Heart right ventricle (tissue), 16 donors: Measurements from ENCODE around the gene GLB1L3. TPM values are rescaled to one million over a fixed set of nuclear protein-coding genes. Genes with fewer than 3 reads are reported as not detected.

Source experiments
- ATAC-seq, 8 donors: fragments of 200-7000 bp; cut with Tn5 transposase; one replicate each; pipeline ENCODE4 v1.9.1; 2020; ENCODE audit warnings: mild to moderate bottlenecking in 8 of 8, moderate library complexity in 8 of 8, moderate number of reproducible peaks in 1 of 8
- DNase-seq, 2 donors: peaks; one replicate each; pipeline ENCODE4 v3.0.0-alpha.2; 2020
- H3K27ac ChIP-seq, 10 donors: fragments of 200-600 bp; sonication (generic) in 2 of 10; one replicate each; pipeline versions ENCODE4 v1.5.0 to v1.8.0; 2020 to 2022; ENCODE audit warnings: mild to moderate bottlenecking in 3 of 10
- H3K27me3 ChIP-seq, 7 donors: fragments of 200-600 bp; one replicate each; pipeline ENCODE4 v1.8.0; 2021 to 2022; ENCODE audit warnings: mild to moderate bottlenecking in 2 of 7
- H3K36me3 ChIP-seq, 9 donors: fragments of 200-600 bp; sonication (generic) in 1 of 9; one replicate each; pipeline versions ENCODE4 v1.5.0 to v1.8.0; 2020 to 2022; ENCODE audit warnings: mild to moderate bottlenecking in 2 of 9
- H3K4me1 ChIP-seq, 9 donors: fragments of 200-600 bp; sonication (generic) in 1 of 9; one replicate each; pipeline versions ENCODE4 v1.5.0 to v1.8.0; 2020 to 2022; ENCODE audit warnings: mild to moderate bottlenecking in 4 of 9
- H3K4me3 ChIP-seq, 10 donors: fragments of 200-600 bp; sonication (generic) in 2 of 10; one replicate each; pipeline versions ENCODE4 v1.5.0 to v1.8.0; 2020 to 2022; ENCODE audit warnings: mild to moderate bottlenecking in 7 of 10, moderate library complexity in 2 of 10
- H3K9me3 ChIP-seq, 11 donors: fragments of 200-600 bp in 10 of 11; sonication (generic) in 2 of 11; one replicate each; pipeline versions ENCODE4 v1.5.0 to v1.8.0; 2013 to 2022; ENCODE audit warnings: mild to moderate bottlenecking in 2 of 11, control low read depth in 1 of 11, moderate library complexity in 1 of 11
- WGBS, 2 donors: extraction: QIAGEN DNeasy Blood & Tissue Kit; methylation state at CpG; one replicate each; pipeline ENCODE4 v1.1.7; 2013; ENCODE audit warnings: inconsistent platforms in 1 of 2; 5-methylcytosine and 5-hydroxymethylcytosine counted together
- intact Hi-C, 10 donors: fragments of 100-400 bp; cut with DNase I; formaldehyde crosslinking; loops; one replicate each; pipeline versions ENCODE4 v1.11.1 to v1.14.2; 2022
- polyA plus RNA-seq, 2 donors: library from polyadenylated mRNA; stranded (reverse); fragments of 200-250 nt; gene quantifications; one replicate each; pipeline ENCODE4 v1.2.3, GENCODE V29; 2013
- total RNA-seq, 10 donors: library from RNA; stranded (reverse); fragmentation: NEBNext Ultra II Directional in 3 of 10; extraction: Animal tissue kit (Norgen Biotek cat#: 25700) in 3 of 10; gene quantifications; one replicate each; pipeline versions ENCODE4 v1.2.1 to v1.2.4, GENCODE V29; 2021 to 2023
- TF ChIP-seq, protein P1 (sequence below), 9 donors: fragments of 200-600 bp; sonication (generic) in 2 of 9; IDR thresholded peaks; one replicate each; pipeline versions ENCODE4 v1.5.0 to v1.8.0; 2021 to 2022; ENCODE audit warnings: antibody characterized with exemption in 9 of 9, mild to moderate bottlenecking in 5 of 9, moderate library complexity in 1 of 9
- donor health status: Arrhythmogenic right ventricular cardiomyopathy.
- donor health status: ischemic (EF 13 %, LVEDD 7.1; RV severe dilation, severe dysfunction).
- donor health status: healthy with polysubstance abuse.
- donor health status: DM: no; HTN: yes; CAD: no.
- donor health status: DM: no; HTN: no; CAD: no.
- donor health status: ischemic (EF 25% LVEDD 6.9; RV normal size, moderate dysfunction).
- donor health status: ischemic (EF 25% LVEDD 5.7; RV mildly dilated, moderate dysfunction).
- donor health status: healthy.
- donor health status: DM: yes; HTN: yes; CAD: no.
- donor health status: Ischemic cardiomyopathy.
- donor health status: ischemic (EF 35%, LVEDD 5.7; RV mildly dilated, moderate dysfunction).
- donor health status: nonischemic (EF 11% LVEDD 7.7; RV severe dilation, severe dysfunction).
- donor health status: DM: yes; HTN: yes; CAD: no.
- donor health status: PGD.
- donor health status: ischemic (EF 29% LVEDD 5.4; RV normal size, mild dysfunction).
- donor health status: nonischemic (EF 23%, LVEDD 6.1; RV moderate dilation, normal function).

The GLB1L3 gene
- total and polyA plus RNA-seq, 12 donors: not detected

DNA sequence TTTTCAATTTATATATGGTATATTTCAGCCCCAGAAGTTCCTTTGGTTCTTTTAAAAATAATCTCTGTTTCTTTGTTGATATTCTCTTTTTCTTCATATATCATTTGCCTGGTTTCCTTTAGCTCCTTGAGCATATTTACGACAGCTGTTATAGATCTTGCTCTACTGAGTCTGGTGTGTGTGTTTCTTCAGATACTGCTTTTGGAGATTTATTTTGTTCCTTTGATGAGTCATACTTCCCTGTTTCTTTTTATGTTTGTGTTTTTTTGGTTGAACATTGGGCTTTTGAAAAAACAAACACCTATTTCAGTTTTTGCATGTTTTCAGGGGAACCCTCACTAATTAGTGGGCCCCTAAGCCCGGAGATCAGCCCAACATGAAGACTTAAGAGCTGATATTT is 79.0 kb downstream of the GLB1L3 start:
- H3K27ac ChIP-seq: no peak overlapping the region
- peaks cover 0 to 11% (median 0%) of the 10 kb centered on the region in 11 donors for H3K9me3 ChIP-seq
- 46 to 60% methylated on average over 2 of the region's 2 CpGs for WGBS, 2 donors
- H3K27me3 ChIP-seq: peaks cover 0 to 44% (median 12%) of the 10 kb centered on the region in 7 donors
- no peak for ATAC-seq
- no peak overlapping the region for H3K4me3 ChIP-seq
- no peaks in the 10 kb centered on the region for H3K36me3 ChIP-seq
- intact Hi-C loops: no loop called here
- TF ChIP-seq, protein P1, sequence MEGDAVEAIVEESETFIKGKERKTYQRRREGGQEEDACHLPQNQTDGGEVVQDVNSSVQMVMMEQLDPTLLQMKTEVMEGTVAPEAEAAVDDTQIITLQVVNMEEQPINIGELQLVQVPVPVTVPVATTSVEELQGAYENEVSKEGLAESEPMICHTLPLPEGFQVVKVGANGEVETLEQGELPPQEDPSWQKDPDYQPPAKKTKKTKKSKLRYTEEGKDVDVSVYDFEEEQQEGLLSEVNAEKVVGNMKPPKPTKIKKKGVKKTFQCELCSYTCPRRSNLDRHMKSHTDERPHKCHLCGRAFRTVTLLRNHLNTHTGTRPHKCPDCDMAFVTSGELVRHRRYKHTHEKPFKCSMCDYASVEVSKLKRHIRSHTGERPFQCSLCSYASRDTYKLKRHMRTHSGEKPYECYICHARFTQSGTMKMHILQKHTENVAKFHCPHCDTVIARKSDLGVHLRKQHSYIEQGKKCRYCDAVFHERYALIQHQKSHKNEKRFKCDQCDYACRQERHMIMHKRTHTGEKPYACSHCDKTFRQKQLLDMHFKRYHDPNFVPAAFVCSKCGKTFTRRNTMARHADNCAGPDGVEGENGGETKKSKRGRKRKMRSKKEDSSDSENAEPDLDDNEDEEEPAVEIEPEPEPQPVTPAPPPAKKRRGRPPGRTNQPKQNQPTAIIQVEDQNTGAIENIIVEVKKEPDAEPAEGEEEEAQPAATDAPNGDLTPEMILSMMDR (IDR thresholded peaks at IDR 0.05): no peak
- H3K4me1 ChIP-seq: peaks cover 0 to under 1% (median 0%) of the 10 kb centered on the region in 9 donors
- DNase-seq: no peak

GRCh38 chr11:134355656-134356055 is 79.5 kb downstream of the GLB1L3 start:
- Histone ChIP-seq H3K9me3 (peaks cover 0 to 11% (median 0%) of the 10 kb centered on the region in 11 donors), H3K4me1 (peaks cover 0 to 4% (median 0%) of the 10 kb centered on the region in 9 donors), H3K27me3 (peaks cover 0 to 48% (median 17%) of the 10 kb centered on the region in 7 donors), H3K4me3 (no peak overlapping the region), H3K36me3 (no peaks in the 10 kb centered on the region), H3K27ac (no peak overlapping the region)
- 79 to 82% methylated on average over 5 of the region's 5 CpGs for WGBS, 2 donors
- TF ChIP-seq, protein P1 (IDR thresholded peaks at IDR 0.05): no peak
- no peak for DNase-seq
- no peak for ATAC-seq
- intact Hi-C loops: no loop called here

DNA sequence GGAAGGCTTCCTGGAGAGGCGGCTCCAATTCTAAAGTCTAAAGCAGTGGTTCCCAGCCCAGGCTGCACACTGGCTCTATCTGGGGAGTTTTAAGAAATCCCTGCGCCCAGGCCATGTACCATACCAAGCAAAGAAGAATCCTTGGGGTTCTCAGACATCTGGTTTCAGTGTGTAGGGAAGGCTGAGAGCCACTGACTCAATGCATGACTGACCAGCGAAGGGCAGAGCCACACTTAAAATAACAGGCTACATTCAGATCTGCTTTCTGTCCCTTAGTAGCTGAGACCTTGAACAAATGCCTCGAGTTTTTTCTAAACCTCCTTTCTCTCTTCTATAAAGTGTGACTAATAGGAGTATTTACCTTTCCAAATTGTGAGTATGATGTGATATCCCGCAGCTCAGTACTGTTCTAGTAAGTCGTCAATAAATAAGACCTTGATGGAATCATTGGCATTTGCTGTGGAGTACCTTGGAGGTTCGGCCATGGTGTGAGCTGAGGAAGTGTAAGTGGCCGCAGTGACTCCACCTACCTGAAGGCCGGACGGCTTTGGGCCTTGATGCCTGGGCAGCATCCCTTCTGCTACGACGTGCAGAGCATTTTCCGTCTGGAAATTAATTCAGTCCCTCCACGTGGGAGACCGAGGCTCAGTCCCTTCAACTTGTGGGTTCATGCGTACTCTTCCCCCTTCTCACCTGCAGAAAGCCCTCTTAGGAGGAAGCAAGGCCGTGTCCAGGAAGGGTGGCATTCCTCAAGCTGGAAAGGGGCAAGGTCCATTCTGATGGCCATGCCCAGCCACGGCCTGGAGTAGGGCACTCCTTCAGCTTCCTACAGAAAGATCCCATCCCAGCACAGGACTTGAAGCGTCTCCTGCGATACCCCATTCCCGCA is 80.7 kb downstream of the GLB1L3 start:
- intact Hi-C loops: no loop called here
- Histone ChIP-seq H3K9me3 (peaks cover 0 to 11% (median 0%) of the 10 kb centered on the region in 11 donors), H3K36me3 (no peaks in the 10 kb centered on the region), H3K4me3 (no peak overlapping the region), H3K27me3 (peaks cover 0 to 46% (median 18%) of the 10 kb centered on the region in 7 donors), H3K4me1 (peaks cover 0 to 4% (median 0%) of the 10 kb centered on the region in 9 donors), H3K27ac (no peak overlapping the region)
- TF ChIP-seq, protein P1 (IDR thresholded peaks at IDR 0.05): no peak
- ATAC-seq (no peak), DNase-seq (no peak)
- WGBS, 2 donors: 88 to 89% methylated on average over 21 of the region's 21 CpGs

DNA sequence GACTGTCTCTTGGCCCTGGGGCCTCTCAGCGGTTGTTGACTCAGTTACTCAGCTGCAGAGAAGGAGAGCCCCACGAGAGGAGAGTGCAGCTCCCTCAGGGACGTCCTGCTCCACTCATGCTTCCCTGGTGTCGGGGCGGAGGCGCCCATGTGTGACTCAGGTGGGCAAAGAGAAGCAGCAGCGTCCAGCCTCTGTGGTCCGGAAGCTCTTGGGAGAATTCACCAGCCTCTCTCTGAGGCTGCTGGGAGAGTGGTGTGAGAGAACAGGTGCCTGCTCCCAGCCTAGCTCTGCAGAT is 81.3 kb downstream of the GLB1L3 start:
- Histone ChIP-seq H3K4me3 (no peak overlapping the region), H3K4me1 (peaks cover 0 to 4% (median 0%) of the 10 kb centered on the region in 9 donors), H3K27ac (no peak overlapping the region), H3K27me3 (peaks cover 0 to 44% (median 23%) of the 10 kb centered on the region in 7 donors), H3K9me3 (peaks cover 0 to 11% (median 0%) of the 10 kb centered on the region in 11 donors), H3K36me3 (no peaks in the 10 kb centered on the region)
- DNase-seq (no peak), ATAC-seq (no peak)
- 79 to 86% methylated on average over 8 of the region's 8 CpGs for WGBS, 2 donors
- TF ChIP-seq, protein P1 (IDR thresholded peaks at IDR 0.05): no peak
- intact Hi-C loops: no loop called here
